ENCODE results near the gene HMG20A. TPM values are rescaled to one million over a fixed set of nuclear protein-coding genes. Genes with fewer than 3 reads are reported as not detected.

Gene HMG20A
- total and polyA plus RNA-seq, 2 of the 13 experiments (the other 11 are each of a cell fraction or from before 2014, with no cell fraction given): 28.0 to 35.2 TPM

DNA sequence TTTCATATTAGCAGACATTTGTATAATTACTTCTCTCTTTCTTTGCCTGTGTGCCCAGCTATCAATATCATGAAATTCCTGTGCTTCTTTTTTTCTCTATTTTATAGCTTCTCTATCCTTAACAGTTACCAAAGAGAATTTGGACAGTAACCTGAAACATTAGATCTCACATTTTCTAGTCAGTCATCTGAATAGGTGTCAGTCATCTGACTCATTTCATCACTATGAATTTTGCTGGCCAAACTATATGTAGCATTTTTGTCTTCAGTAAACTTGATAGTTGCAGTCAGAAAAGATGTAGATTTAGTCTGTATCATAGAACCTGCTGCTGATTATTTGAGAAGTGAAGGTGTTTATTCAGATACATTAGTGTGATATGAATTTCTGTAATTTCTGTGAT, 52.6 kb downstream of the HMG20A start (continued):
- TF ChIP-seq, protein P1, sequence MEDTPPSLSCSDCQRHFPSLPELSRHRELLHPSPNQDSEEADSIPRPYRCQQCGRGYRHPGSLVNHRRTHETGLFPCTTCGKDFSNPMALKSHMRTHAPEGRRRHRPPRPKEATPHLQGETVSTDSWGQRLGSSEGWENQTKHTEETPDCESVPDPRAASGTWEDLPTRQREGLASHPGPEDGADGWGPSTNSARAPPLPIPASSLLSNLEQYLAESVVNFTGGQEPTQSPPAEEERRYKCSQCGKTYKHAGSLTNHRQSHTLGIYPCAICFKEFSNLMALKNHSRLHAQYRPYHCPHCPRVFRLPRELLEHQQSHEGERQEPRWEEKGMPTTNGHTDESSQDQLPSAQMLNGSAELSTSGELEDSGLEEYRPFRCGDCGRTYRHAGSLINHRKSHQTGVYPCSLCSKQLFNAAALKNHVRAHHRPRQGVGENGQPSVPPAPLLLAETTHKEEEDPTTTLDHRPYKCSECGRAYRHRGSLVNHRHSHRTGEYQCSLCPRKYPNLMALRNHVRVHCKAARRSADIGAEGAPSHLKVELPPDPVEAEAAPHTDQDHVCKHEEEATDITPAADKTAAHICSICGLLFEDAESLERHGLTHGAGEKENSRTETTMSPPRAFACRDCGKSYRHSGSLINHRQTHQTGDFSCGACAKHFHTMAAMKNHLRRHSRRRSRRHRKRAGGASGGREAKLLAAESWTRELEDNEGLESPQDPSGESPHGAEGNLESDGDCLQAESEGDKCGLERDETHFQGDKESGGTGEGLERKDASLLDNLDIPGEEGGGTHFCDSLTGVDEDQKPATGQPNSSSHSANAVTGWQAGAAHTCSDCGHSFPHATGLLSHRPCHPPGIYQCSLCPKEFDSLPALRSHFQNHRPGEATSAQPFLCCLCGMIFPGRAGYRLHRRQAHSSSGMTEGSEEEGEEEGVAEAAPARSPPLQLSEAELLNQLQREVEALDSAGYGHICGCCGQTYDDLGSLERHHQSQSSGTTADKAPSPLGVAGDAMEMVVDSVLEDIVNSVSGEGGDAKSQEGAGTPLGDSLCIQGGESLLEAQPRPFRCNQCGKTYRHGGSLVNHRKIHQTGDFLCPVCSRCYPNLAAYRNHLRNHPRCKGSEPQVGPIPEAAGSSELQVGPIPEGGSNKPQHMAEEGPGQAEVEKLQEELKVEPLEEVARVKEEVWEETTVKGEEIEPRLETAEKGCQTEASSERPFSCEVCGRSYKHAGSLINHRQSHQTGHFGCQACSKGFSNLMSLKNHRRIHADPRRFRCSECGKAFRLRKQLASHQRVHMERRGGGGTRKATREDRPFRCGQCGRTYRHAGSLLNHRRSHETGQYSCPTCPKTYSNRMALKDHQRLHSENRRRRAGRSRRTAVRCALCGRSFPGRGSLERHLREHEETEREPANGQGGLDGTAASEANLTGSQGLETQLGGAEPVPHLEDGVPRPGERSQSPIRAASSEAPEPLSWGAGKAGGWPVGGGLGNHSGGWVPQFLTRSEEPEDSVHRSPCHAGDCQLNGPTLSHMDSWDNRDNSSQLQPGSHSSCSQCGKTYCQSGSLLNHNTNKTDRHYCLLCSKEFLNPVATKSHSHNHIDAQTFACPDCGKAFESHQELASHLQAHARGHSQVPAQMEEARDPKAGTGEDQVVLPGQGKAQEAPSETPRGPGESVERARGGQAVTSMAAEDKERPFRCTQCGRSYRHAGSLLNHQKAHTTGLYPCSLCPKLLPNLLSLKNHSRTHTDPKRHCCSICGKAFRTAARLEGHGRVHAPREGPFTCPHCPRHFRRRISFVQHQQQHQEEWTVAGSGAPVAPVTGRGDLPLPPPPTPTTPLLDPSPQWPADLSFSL (CRISPR knock-in tag; IDR thresholded peaks at IDR 0.05): no peak
- TF ChIP-seq, protein P2, sequence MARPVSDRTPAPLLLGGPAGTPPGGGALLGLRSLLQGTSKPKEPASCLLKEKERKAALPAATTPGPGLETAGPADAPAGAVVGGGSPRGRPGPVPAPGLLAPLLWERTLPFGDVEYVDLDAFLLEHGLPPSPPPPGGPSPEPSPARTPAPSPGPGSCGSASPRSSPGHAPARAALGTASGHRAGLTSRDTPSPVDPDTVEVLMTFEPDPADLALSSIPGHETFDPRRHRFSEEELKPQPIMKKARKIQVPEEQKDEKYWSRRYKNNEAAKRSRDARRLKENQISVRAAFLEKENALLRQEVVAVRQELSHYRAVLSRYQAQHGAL (CRISPR knock-in tag; IDR thresholded peaks at IDR 0.05; ENCODE audit: not compliant biosample characterization): no peak
- no peak for TF ChIP-seq FOXA1 (IDR thresholded peaks at IDR 0.05)
- no peak for TF ChIP-seq FOXA1 (CRISPR knock-in tag; IDR thresholded peaks at IDR 0.05)
- TF ChIP-seq, protein P3, sequence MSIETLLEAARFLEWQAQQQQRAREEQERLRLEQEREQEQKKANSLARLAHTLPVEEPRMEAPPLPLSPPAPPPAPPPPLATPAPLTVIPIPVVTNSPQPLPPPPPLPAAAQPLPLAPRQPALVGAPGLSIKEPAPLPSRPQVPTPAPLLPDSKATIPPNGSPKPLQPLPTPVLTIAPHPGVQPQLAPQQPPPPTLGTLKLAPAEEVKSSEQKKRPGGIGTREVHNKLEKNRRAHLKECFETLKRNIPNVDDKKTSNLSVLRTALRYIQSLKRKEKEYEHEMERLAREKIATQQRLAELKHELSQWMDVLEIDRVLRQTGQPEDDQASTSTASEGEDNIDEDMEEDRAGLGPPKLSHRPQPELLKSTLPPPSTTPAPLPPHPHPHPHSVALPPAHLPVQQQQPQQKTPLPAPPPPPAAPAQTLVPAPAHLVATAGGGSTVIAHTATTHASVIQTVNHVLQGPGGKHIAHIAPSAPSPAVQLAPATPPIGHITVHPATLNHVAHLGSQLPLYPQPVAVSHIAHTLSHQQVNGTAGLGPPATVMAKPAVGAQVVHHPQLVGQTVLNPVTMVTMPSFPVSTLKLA (IDR thresholded peaks at IDR 0.05): no peak
- TF ChIP-seq, protein P4, sequence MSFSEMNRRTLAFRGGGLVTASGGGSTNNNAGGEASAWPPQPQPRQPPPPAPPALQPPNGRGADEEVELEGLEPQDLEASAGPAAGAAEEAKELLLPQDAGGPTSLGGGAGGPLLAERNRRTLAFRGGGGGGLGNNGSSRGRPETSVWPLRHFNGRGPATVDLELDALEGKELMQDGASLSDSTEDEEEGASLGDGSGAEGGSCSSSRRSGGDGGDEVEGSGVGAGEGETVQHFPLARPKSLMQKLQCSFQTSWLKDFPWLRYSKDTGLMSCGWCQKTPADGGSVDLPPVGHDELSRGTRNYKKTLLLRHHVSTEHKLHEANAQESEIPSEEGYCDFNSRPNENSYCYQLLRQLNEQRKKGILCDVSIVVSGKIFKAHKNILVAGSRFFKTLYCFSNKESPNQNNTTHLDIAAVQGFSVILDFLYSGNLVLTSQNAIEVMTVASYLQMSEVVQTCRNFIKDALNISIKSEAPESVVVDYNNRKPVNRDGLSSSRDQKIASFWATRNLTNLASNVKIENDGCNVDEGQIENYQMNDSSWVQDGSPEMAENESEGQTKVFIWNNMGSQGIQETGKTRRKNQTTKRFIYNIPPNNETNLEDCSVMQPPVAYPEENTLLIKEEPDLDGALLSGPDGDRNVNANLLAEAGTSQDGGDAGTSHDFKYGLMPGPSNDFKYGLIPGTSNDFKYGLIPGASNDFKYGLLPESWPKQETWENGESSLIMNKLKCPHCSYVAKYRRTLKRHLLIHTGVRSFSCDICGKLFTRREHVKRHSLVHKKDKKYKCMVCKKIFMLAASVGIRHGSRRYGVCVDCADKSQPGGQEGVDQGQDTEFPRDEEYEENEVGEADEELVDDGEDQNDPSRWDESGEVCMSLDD (CRISPR knock-in tag; IDR thresholded peaks at IDR 0.05; ENCODE audit: borderline replicate concordance): no peak
- TF ChIP-seq, protein P5, sequence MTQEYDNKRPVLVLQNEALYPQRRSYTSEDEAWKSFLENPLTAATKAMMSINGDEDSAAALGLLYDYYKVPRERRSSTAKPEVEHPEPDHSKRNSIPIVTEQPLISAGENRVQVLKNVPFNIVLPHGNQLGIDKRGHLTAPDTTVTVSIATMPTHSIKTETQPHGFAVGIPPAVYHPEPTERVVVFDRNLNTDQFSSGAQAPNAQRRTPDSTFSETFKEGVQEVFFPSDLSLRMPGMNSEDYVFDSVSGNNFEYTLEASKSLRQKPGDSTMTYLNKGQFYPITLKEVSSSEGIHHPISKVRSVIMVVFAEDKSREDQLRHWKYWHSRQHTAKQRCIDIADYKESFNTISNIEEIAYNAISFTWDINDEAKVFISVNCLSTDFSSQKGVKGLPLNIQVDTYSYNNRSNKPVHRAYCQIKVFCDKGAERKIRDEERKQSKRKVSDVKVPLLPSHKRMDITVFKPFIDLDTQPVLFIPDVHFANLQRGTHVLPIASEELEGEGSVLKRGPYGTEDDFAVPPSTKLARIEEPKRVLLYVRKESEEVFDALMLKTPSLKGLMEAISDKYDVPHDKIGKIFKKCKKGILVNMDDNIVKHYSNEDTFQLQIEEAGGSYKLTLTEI (CRISPR knock-in tag; conservative IDR thresholded peaks at IDR 0.05): no peak
- no peak for TF ChIP-seq ETV6 (CRISPR knock-in tag; conservative IDR thresholded peaks at IDR 0.05)
- no peak for TF ChIP-seq RBAK (CRISPR knock-in tag; IDR thresholded peaks at IDR 0.05)

Measured in HepG2 (cell line).